C1 segment of cervical spinal cord (tissue), 14 donors: Measurements from ENCODE around the gene CLEC17A.
A peak's percentile ranks its signal among the peaks of the same experiment; 100 is the strongest.
"Not testable (repeated sequence)": the region's sequence is repeated elsewhere in the genome, so short reads cannot be mapped to it uniquely, and the experiment has no call there.

Source experiments
- DNase-seq, 14 donors: peaks; one replicate each; lab custom pipeline; 2025; lab: John Stamatoyannopoulos, UW

Gene CLEC17A

DNA sequence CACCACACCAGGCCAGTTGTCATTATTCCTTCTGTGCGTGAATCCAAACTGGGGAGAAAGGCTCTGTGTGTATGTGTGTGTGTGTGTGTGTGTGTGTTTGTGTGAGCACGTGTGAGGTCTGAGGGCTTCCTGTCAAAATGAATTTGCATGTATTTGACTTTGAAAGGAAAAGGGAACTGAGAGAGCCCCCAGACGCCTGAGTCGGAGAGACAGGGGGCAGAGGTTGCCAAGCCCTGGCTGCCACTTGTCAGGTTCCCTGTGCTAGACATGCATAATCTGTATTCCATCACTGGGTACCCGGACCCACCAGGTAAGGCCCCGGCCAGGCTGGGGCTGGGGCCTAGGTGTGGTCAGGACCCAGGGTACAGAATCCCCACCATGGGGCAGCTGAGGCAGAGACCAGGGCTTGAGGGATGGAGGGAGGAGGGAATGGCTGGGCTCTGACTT is at the start of gene CLEC17A:
CLEC17A (plus strand) TSS at position 191 of the 447 bp plus-strand sequence; CDS start at position 268, 77 bp downstream.
- DNase-seq = peak in 1 of 14 donors; percentile 18

DNA sequence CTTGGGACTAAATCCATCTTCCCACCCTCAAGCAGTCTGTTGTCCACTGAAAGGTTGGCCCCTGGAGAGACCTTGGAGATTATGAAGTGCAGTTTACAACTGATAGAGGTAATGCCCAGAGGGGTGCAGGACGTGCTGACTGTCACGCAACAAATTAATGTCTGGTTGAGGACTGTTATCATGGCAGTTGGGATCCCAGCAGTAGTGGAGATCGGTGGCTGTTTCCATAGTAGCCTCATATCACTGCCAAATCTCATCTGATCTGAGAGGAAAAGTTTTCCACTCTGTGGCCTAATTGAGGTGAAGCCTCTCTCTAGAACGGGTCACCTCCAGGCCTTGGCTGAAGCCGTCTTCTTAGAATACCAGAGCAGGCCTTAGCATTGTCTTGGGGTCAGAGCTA is 49.4 kb upstream of the CLEC17A start:
- DNase-seq = no peak

- DNase-seq = peak in 1 of 14 donors; percentile 21
Observed at GRCh38 chr19:14536926-14537692, 45.8 kb upstream of the CLEC17A start.

DNA sequence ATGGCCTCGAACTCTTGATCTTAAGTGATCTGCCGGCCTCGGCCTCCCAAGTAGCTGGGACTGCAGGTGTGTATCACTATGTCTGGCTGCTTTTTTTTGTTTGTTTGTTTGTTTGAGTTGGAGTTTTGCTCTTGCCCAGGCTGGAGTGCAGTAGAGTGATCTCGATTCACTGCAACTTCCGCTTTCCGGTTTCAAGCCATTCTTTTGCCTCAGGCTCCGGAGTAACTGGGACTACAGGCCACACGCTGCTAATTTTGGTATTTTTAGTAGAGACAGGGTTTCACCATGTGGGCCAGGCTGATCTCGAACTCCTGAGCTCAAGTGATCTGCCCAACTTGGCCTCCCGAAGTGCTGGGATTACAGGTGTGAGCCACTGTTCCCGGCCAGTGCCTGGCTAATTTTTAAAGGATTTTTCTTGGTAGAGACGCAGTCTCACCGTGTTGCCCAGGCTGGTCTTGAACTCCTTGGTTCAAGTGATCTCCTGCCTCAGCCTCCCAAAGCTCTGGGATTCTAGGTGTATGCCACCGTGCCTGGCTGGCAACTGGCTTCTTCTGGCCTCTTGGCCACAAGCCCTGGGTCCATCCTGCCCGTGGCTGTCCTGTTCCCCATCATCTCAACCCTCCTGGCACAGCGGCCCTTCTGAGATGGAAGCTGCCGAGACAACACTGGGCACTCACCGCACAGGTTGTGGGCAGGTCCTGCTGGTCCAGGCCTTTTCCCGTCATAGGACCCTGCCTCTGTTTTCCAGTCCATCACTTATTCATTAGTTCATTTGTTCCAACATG is 42.0 kb upstream of the CLEC17A start:
- DNase-seq = peak in 1 of 14 donors; percentile 71

DNA sequence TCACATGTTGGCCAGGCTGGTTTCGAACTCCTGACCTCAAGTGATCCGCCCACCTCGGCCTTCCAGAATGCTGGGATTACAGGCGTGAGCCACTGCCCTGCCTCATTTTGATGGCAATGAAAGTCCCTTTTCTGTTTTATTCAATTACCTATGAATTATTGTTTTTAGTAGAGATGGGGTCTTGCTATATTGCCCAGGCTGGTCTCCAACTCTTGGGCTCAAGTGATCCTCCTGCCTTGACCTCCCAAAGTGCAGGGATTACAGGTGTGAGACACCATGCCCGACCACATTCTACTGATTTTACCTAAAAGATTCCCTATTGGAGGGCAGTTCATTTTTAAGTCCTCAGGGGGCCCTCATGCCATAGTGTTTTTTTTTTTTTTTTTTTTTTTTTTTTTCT is 40.9 kb upstream of the CLEC17A start:
- not testable (repeated sequence) for DNase-seq

GRCh38 chr19:14542711-14543328 is 40.1 kb upstream of the CLEC17A start:
- peak in 6 of 14 donors; percentile 14 to 43 (median 32) for DNase-seq

- peak in 2 of 14 donors; percentile 10 to 18 for DNase-seq
Observed at GRCh38 chr19:14544047-14544446, 38.8 kb upstream of the CLEC17A start.

- peak in 13 of 14 donors; percentile 34 to 93 (median 88) for DNase-seq
Observed at GRCh38 chr19:14544977-14545715, 37.7 kb upstream of the CLEC17A start.

DNA sequence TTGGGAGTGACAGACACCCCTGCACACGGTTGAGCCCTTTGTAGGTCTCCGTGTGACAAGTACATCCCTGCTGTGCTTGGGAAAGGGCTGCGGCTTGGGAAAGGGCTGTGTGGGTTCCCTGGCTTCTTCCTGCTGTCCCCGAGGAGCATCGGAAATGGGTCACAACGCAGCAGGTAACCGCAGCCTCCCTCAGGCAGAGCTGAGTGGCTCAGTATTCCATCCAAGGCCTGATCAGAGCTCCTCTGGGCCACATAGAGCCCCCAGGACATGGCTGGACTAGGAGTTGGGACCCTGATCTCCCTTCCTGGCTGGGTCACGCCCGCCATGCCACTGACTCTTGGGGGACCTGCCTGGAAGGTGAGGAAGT is 37.2 kb upstream of the CLEC17A start:
- DNase-seq = no peak

GRCh38 chr19:14550201-14550754 is 32.6 kb upstream of the CLEC17A start:
- peak in 1 of 14 donors; percentile 67 for DNase-seq

- DNase-seq = peak in 8 of 14 donors; percentile 17 to 71 (median 30)
Observed at GRCh38 chr19:14551134-14552005, 31.5 kb upstream of the CLEC17A start.

- not testable (repeated sequence) for DNase-seq
Observed at GRCh38 chr19:14552006-14552360, 30.9 kb upstream of the CLEC17A start.

DNA sequence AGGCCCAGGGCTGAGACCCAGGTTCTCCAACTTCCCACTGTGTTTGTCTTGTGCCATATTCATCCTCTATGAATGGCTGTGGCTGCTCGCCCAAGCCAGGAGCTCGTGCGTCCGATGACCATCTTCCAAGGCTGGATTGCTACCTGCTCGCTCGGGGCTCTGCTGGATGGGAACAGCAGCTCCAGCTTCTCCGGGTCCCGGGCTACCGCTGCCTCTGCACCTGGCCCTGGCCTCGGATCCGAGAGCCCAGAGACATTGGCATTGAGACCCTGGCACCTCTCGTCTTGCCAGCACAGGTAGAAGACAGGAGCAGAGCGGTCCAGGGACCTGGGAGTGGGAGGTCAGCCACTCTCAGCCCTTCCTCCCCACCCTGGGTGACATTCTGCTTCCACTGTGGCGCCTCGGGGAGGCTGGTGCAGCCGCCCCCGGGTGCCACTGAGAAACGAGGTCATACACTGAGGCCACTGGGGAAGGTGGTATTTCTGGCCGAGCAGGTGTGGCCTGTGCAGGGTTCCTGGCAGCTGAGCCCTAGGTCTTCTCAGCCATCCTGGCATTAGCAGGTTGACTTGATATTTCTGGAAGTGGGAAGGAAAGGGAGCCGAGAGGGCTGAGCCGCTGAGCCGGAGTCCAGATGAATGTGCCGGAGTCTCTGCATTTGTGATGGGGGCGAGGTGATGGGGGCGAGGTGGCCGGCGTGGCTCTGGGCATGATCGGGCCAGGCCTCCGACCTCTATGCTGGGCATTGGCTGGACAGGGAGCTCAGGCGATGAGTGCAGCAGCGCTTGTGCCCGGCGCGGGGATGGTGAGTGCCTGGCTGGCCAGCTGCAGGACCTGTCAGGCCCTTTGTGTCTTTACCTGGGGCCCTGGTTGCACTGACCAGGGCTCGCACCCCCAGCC is 29.6 kb upstream of the CLEC17A start:
- DNase-seq = peak in 2 of 14 donors; percentile 38 to 88

DNA sequence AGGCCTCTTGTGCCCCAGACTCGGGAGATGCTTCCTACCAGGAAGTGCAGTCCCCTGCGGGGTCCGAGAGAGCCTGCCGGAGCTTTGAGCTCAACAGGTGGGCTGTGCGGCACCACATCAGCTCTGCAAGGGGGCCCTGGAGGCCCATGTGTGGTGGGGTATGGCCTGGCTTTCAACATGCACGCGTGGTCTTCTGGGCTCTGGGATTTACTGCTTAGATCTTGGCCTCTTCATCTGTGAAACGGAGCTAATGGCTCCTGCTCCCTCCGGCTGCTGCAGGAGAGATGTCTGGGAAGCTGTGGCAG is 29.0 kb upstream of the CLEC17A start:
- DNase-seq = no peak

- DNase-seq = peak in 7 of 14 donors; percentile 13 to 94 (median 36)
Observed at GRCh38 chr19:14554382-14554812, 28.5 kb upstream of the CLEC17A start.

- DNase-seq = no peak
Observed at GRCh38 chr19:14555918-14556661, 26.8 kb upstream of the CLEC17A start.

GRCh38 chr19:14556662-14557188 is 26.2 kb upstream of the CLEC17A start:
- DNase-seq = peak in 13 of 14 donors; percentile 30 to 84 (median 70)
